ENCODE results near the gene KMO.

The KMO gene

DNA sequence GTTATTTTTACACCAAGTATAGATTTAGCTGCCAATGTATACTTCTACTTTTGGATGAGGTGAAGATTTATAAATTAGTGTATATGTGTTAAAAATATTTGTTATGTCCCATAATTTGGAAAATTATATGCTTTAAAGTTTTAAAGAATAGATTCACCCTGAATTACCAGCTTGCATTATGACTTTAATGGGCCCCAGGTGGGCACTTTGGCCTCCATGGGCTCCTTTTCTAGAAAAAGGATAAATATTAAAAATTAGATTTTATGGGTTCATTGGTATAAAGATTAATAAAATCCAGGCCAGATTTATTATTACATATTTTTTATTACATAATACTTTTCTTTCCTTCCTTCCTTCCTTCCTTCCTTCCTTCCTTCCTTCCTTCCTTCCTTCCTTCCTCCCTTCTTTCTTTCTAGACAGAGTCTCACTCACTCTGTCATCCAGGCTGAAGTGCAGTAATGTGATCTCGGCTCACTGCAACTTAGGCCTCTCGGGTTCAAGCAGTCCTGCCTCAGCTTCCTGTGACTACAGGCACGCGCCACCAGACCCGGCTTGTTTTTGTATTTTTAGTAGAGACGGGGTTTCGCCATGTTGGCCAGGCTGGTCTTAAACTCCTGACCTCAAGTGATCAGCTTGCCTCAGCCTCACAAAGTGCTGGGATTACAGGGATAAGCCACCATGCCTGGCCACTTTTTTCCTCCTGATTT lies 21.9 kb downstream of the KMO start:
- no peaks in the 10 kb centered on the region for H3K9me3 ChIP-seq (ENCODE audit: low read length)
- H2AFZ ChIP-seq (ENCODE audit: low read depth, low read length): no peak overlapping the region
- H3K36me3 ChIP-seq (ENCODE audit: insufficient read depth, low read length): no peaks in the 10 kb centered on the region
- H3K27me3 ChIP-seq (ENCODE audit: insufficient read depth, low read length): no peaks in the 10 kb centered on the region
- no peaks in the 10 kb centered on the region for H3K4me1 ChIP-seq (ENCODE audit: insufficient read depth, low read length)
- no peak overlapping the region for H3K4me3 ChIP-seq (ENCODE audit: low read length)

DNA sequence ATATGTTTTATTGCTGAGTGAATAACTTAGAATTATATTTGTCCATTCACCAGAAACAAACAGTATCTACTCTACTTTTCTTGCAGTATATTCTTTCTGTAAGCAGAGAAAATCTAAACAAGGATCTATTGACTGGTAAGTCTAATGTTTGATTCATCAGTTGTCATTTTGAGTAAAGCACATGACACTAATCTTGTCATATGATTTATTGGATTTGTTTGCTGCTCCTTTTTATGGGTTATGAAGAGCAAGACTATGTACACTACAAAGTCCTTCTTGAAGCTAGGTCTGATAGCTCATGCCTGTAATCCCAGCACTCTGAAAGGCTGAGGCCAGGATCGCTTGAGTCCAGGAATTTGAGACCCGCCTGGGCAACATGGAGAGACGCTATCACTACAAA lies 23.3 kb downstream of the KMO start:
- no peaks in the 10 kb centered on the region for H3K4me1 ChIP-seq (ENCODE audit: insufficient read depth, low read length)
- H3K4me3 ChIP-seq (ENCODE audit: low read length): no peak overlapping the region
- no peaks in the 10 kb centered on the region for H3K27me3 ChIP-seq (ENCODE audit: insufficient read depth, low read length)
- H3K36me3 ChIP-seq (ENCODE audit: insufficient read depth, low read length): no peaks in the 10 kb centered on the region
- H3K9me3 ChIP-seq (ENCODE audit: low read length): no peaks in the 10 kb centered on the region
- no peak overlapping the region for H2AFZ ChIP-seq (ENCODE audit: low read depth, low read length)

GRCh38 chr1:241557031-241557430 lies 24.9 kb downstream of the KMO start:
- Histone ChIP-seq H2AFZ (ENCODE audit: low read depth, low read length) (no peak overlapping the region), H3K4me3 (ENCODE audit: low read length) (no peak overlapping the region), H3K36me3 (ENCODE audit: insufficient read depth, low read length) (no peaks in the 10 kb centered on the region), H3K9me3 (ENCODE audit: low read length) (no peaks in the 10 kb centered on the region), H3K27me3 (ENCODE audit: insufficient read depth, low read length) (no peaks in the 10 kb centered on the region), H3K4me1 (ENCODE audit: insufficient read depth, low read length) (no peaks in the 10 kb centered on the region)

DNA sequence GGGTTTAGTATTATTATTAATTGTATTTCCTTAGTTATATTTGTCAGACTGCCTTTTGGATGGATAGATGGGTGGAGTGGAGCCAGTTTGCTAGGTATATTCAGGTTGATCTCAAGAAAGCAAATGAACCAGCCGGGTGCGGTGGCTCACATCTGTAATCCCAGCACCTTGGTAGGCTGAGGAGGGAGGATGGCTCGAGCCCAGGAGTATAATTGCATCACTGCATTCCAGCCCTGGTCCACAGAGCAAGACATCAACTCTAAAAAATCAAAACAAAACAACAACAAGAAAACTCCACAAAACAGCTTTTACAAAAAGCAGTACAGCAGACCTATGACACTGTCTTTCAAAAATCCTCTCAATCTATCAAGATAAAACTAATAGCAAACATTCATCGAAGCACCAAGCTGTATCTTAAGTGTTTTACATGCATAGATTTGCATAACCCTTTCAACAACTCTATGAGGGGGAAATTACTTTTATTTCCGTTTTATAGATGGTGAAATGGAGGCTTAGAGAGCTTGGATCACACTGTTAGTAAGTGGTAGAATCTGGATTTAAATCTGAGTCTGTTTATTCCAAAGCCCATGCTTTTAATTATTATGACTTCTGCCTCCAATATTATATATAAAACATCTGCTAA lies 25.5 kb downstream of the KMO start:
- no peak overlapping the region for H3K4me3 ChIP-seq (ENCODE audit: low read length)
- no peak overlapping the region for H2AFZ ChIP-seq (ENCODE audit: low read depth, low read length)
- no peaks in the 10 kb centered on the region for H3K4me1 ChIP-seq (ENCODE audit: insufficient read depth, low read length)
- no peaks in the 10 kb centered on the region for H3K9me3 ChIP-seq (ENCODE audit: low read length)
- no peaks in the 10 kb centered on the region for H3K36me3 ChIP-seq (ENCODE audit: insufficient read depth, low read length)
- no peaks in the 10 kb centered on the region for H3K27me3 ChIP-seq (ENCODE audit: insufficient read depth, low read length)

DNA sequence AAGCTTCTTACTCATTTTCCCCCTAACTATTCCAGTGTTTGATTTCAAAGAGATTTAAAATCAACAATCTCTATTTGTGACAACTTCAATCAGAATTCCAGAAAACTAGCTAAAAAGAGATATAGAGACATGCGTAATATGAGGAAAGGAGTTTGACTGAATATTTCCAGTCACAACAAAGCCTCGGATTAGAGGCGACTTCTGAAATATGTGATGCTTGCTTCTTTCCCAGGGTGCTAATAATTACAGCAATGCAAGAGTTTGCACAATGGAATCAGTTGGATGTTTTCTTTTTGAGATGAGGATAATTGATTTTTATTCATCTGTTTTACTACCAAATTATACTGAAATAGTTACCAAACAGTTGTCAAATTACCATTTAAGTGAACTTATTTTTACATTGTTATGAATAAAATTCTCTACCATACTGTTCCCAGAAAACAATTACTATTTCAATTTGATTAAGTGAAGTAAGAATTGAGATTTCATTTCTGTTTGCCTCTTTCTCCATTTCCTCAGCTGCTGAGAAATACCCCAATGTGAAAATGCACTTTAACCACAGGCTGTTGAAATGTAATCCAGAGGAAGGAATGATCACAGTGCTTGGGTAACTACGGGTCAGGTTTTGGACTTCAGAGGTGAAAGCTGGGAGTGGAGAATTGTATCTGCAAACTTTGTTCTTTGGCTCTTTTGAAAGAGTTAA lies 28.1 kb downstream of the KMO start:
- Histone ChIP-seq H3K36me3 (ENCODE audit: insufficient read depth, low read length) (no peaks in the 10 kb centered on the region), H3K4me3 (ENCODE audit: low read length) (no peak overlapping the region), H3K4me1 (ENCODE audit: insufficient read depth, low read length) (no peaks in the 10 kb centered on the region), H3K27me3 (ENCODE audit: insufficient read depth, low read length) (no peaks in the 10 kb centered on the region), H3K9me3 (ENCODE audit: low read length) (no peaks in the 10 kb centered on the region), H2AFZ (ENCODE audit: low read depth, low read length) (no peak overlapping the region)

DNA sequence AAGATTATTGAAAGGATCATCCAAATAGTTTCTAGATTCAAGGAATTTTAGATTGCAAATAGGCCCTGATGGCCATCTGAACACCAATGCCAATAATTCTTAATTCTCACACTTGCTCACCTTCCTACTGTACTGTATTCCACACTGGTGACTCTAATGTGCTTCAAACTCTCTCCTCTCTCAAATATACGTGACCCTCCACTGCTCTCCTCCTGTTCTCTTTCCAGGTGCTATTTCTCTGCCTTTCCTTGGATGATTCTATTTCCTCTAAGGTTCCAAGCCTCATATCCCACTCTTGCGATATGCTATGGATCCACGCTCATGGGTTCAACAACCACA lies 28.6 kb downstream of the KMO start:
- Histone ChIP-seq H3K4me3 (ENCODE audit: low read length) (no peak overlapping the region), H2AFZ (ENCODE audit: low read depth, low read length) (no peak overlapping the region), H3K4me1 (ENCODE audit: insufficient read depth, low read length) (no peaks in the 10 kb centered on the region), H3K27me3 (ENCODE audit: insufficient read depth, low read length) (no peaks in the 10 kb centered on the region), H3K36me3 (ENCODE audit: insufficient read depth, low read length) (no peaks in the 10 kb centered on the region), H3K9me3 (ENCODE audit: low read length) (no peaks in the 10 kb centered on the region)

GRCh38 chr1:241569848-241570247 lies 37.7 kb downstream of the KMO start:
- H3K36me3 ChIP-seq (ENCODE audit: insufficient read depth, low read length): no peaks in the 10 kb centered on the region
- no peaks in the 10 kb centered on the region for H3K4me1 ChIP-seq (ENCODE audit: insufficient read depth, low read length)
- no peaks in the 10 kb centered on the region for H3K9me3 ChIP-seq (ENCODE audit: low read length)
- H2AFZ ChIP-seq (ENCODE audit: low read depth, low read length): no peak overlapping the region
- no peaks in the 10 kb centered on the region for H3K27me3 ChIP-seq (ENCODE audit: insufficient read depth, low read length)
- H3K4me3 ChIP-seq (ENCODE audit: low read length): no peak overlapping the region

DNA sequence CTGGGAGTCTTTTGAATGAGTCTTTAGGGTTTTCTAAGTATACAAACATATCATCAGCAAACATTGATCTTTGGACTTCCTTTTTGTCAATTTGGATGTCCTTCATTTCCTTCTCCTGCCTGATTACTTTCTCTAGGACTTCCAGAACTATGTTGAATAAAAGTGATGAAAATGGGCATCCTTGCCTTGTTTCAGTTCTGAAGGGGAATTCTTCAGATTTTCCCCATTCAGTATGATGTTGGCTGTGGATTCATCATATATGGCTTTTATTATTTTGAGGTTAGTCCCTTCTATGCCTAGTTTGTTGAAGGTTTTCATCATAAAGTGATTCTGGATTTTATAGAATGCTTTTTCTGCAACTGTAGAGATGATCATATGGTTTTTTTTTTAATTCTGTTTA lies 42.0 kb downstream of the KMO start:
- H3K27me3 ChIP-seq (ENCODE audit: insufficient read depth, low read length): no peaks in the 10 kb centered on the region
- H3K36me3 ChIP-seq (ENCODE audit: insufficient read depth, low read length): no peaks in the 10 kb centered on the region
- H3K4me3 ChIP-seq (ENCODE audit: low read length): no peak overlapping the region
- no peak overlapping the region for H2AFZ ChIP-seq (ENCODE audit: low read depth, low read length)
- no peaks in the 10 kb centered on the region for H3K4me1 ChIP-seq (ENCODE audit: insufficient read depth, low read length)
- no peaks in the 10 kb centered on the region for H3K9me3 ChIP-seq (ENCODE audit: low read length)

DNA sequence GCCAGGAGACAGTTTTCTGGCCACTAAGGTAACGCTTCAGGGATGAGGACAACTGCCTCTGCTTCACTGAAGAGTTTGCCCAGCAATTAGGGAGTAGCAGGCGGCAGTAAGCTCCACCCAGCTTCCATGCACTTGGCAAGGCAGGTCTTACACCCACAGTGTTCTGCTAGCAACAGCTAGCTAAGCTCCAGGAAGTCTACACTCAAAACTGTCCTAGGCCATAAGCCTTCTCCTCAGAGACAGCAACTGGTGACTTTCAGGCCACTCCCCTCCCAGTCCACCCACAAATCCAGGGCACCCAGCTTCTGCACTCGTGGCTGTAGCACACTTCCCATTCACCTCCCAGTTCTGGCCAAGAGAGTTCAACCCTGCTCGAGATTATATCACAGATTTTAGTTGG lies 47.3 kb downstream of the KMO start:
- Histone ChIP-seq H3K36me3 (ENCODE audit: insufficient read depth, low read length) (no peaks in the 10 kb centered on the region), H3K4me1 (ENCODE audit: insufficient read depth, low read length) (no peaks in the 10 kb centered on the region), H3K9me3 (ENCODE audit: low read length) (no peaks in the 10 kb centered on the region), H2AFZ (ENCODE audit: low read depth, low read length) (no peak overlapping the region), H3K4me3 (ENCODE audit: low read length) (no peak overlapping the region), H3K27me3 (ENCODE audit: insufficient read depth, low read length) (no peaks in the 10 kb centered on the region)

GRCh38 chr1:241582921-241583321 lies 50.7 kb downstream of the KMO start:
- H2AFZ ChIP-seq (ENCODE audit: low read depth, low read length): no peak overlapping the region
- no peaks in the 10 kb centered on the region for H3K4me1 ChIP-seq (ENCODE audit: insufficient read depth, low read length)
- no peak overlapping the region for H3K4me3 ChIP-seq (ENCODE audit: low read length)
- H3K9me3 ChIP-seq (ENCODE audit: low read length): no peaks in the 10 kb centered on the region
- H3K36me3 ChIP-seq (ENCODE audit: insufficient read depth, low read length): no peaks in the 10 kb centered on the region
- no peaks in the 10 kb centered on the region for H3K27me3 ChIP-seq (ENCODE audit: insufficient read depth, low read length)

- Histone ChIP-seq H3K9me3 (ENCODE audit: low read length) (no peaks in the 10 kb centered on the region), H3K4me1 (ENCODE audit: insufficient read depth, low read length) (peaks cover 4% of the 10 kb centered on the region), H3K36me3 (ENCODE audit: insufficient read depth, low read length) (no peaks in the 10 kb centered on the region), H3K4me3 (ENCODE audit: low read length) (no peak overlapping the region), H3K27me3 (ENCODE audit: insufficient read depth, low read length) (no peaks in the 10 kb centered on the region), H2AFZ (ENCODE audit: low read depth, low read length) (no peak overlapping the region)
Observed at GRCh38 chr1:241586905-241587512, 54.8 kb downstream of the KMO start.

DNA sequence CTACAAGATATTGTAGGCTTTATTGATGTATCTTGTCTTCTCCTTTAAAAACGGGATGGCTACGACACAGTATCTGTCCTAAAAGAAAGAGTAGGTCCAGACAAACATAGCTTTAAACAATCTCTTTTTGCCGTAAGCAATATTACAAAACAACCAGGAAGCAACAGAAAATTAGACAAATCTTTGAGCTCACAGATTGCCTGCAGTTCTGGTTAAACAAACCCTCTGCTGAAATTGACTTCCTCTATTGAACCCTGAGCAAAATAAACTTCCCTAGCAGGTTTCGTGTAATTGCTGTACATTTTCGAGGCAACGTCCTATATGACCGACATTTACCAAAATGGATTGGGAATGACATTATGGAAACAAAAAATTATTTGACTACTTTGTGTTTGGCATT lies 57.3 kb downstream of the KMO start:
- Histone ChIP-seq H3K9me3 (ENCODE audit: low read length) (no peaks in the 10 kb centered on the region), H3K36me3 (ENCODE audit: insufficient read depth, low read length) (peaks cover 3% of the 10 kb centered on the region), H2AFZ (ENCODE audit: low read depth, low read length) (no peak overlapping the region), H3K4me1 (ENCODE audit: insufficient read depth, low read length) (peaks cover 4% of the 10 kb centered on the region), H3K27me3 (ENCODE audit: insufficient read depth, low read length) (no peaks in the 10 kb centered on the region), H3K4me3 (ENCODE audit: low read length) (no peak overlapping the region)

GRCh38 chr1:241590719-241591118 lies 58.5 kb downstream of the KMO start:
- Histone ChIP-seq H3K4me1 (ENCODE audit: insufficient read depth, low read length) (peaks cover 4% of the 10 kb centered on the region), H3K36me3 (ENCODE audit: insufficient read depth, low read length) (peaks cover 3% of the 10 kb centered on the region), H3K4me3 (ENCODE audit: low read length) (no peak overlapping the region), H2AFZ (ENCODE audit: low read depth, low read length) (no peak overlapping the region), H3K27me3 (ENCODE audit: insufficient read depth, low read length) (no peaks in the 10 kb centered on the region), H3K9me3 (ENCODE audit: low read length) (no peaks in the 10 kb centered on the region)
